SK-N-SH (cell line): ENCODE results near the gene NHSL1. TPM values are rescaled to one million over a fixed set of nuclear protein-coding genes. Genes with fewer than 3 reads are reported as not detected.

Experiments
- CTCF ChIA-PET: fragments of 300-600, 350-600 bp; formaldehyde crosslinking; extraction: SDS; loops from one replicate; lab custom pipeline; 2021; lab: Yijun Ruan, JAX
- POLR2A ChIA-PET: fragments of 350-600 bp; sonication (Branson Sonifier 250); formaldehyde crosslinking; extraction: SDS; loops from one replicate; lab custom pipeline; 2020; ENCODE audit warnings: antibody characterized with exemption, inconsistent platforms; lab: Yijun Ruan, JAX
- DNase-seq: peaks from one replicate; pipeline ENCODE4 v3.0.0; 2012
- H2AFZ ChIP-seq: fragments of 200-600 bp; sonication (generic); 2 replicates; pipeline ENCODE4 v1.8.1; 2016; ENCODE audit warnings: antibody characterized with exemption, mild to moderate bottlenecking, low read depth
- H3F3A ChIP-seq: fragments of 200-600 bp; sonication (generic); replicated peaks from 2 replicates; pipeline ENCODE3; 2016; ENCODE audit warnings: antibody characterized with exemption, mild to moderate bottlenecking; ENCODE audit not compliant: insufficient read depth
- H3K27ac ChIP-seq, 2 experiments: fragments of 200-500 bp in 1 of 2; fragments of 200-600 bp in 1 of 2; sonication (Bioruptor generic) in 1 of 2; sonication (generic), shearing (Covaris generic) in 1 of 2; 2 replicates each; pipeline versions ENCODE4 v1.5.1 to v1.6.1; 2014 to 2016; ENCODE audit warnings: low read depth in 2 of 2, inconsistent platforms in 1 of 2, low read length in 1 of 2, mild to moderate bottlenecking in 1 of 2, mixed read lengths in 1 of 2
- H3K27me3 ChIP-seq: fragments of 200-600 bp; sonication (generic), shearing (Covaris generic); 2 replicates; pipeline ENCODE4 v1.6.1; 2016; ENCODE audit warnings: mixed run types; ENCODE audit not compliant: insufficient read depth
- H3K36me3 ChIP-seq, 2 experiments: fragments of 200-500 bp in 1 of 2; fragments of 200-600 bp in 1 of 2; sonication (Bioruptor generic) in 1 of 2; sonication (generic) in 1 of 2; replicated peaks in 1 of 2; 2 replicates each; pipeline versions ENCODE3 to v1.5.1; 2014 to 2016; ENCODE audit warnings: low read length in 1 of 2, mild to moderate bottlenecking in 1 of 2; ENCODE audit not compliant: insufficient read depth in 2 of 2, control insufficient read depth in 1 of 2
- H3K4me1 ChIP-seq, 2 experiments: fragments of 200-500 bp in 1 of 2; fragments of 200-600 bp in 1 of 2; sonication (Bioruptor generic) in 1 of 2; sonication (generic), shearing (Covaris generic) in 1 of 2; 2 replicates each; pipeline versions ENCODE4 v1.5.1 to v1.6.1; 2014 to 2016; ENCODE audit warnings: low read depth in 1 of 2, low read length in 1 of 2, mixed run types in 1 of 2; ENCODE audit not compliant: insufficient read depth in 2 of 2, control insufficient read depth in 1 of 2
- H3K4me2 ChIP-seq: fragments of 200-600 bp; sonication (generic), shearing (Covaris generic); 2 replicates; pipeline ENCODE4 v1.6.1; 2017; ENCODE audit warnings: mixed run types
- H3K4me3 ChIP-seq, 2 experiments: fragments of 200-500 bp in 1 of 2; fragments of 200-600 bp in 1 of 2; sonication (Bioruptor generic) in 1 of 2; sonication (generic), shearing (Covaris generic) in 1 of 2; 2 replicates each; pipeline versions ENCODE4 v1.5.1 to v1.8.1; 2014 to 2016; ENCODE audit warnings: low read depth in 2 of 2, inconsistent platforms in 1 of 2, low read length in 1 of 2, mild to moderate bottlenecking in 1 of 2, mixed read lengths in 1 of 2, moderate library complexity in 1 of 2
- H3K79me2 ChIP-seq: fragments of 200-600 bp; sonication (generic); 2 replicates; pipeline ENCODE4 v1.8.1; 2017; ENCODE audit warnings: mild to moderate bottlenecking; ENCODE audit not compliant: insufficient read depth
- H3K9ac ChIP-seq: fragments of 200-600 bp; sonication (generic); 2 replicates; pipeline ENCODE4 v1.6.1; 2017; ENCODE audit warnings: mixed run types
- H3K9me2 ChIP-seq: fragments of 200-600 bp; sonication (generic); 2 replicates; pipeline ENCODE4 v1.6.1; 2017; ENCODE audit warnings: mixed run types
- H3K9me3 ChIP-seq: fragments of 200-600 bp; sonication (generic); 2 replicates; pipeline ENCODE4 v1.6.1; 2017; ENCODE audit warnings: mixed run types, mild to moderate bottlenecking, moderate library complexity
- H4K20me1 ChIP-seq: fragments of 200-600 bp; sonication (generic); 2 replicates; pipeline ENCODE4 v1.6.1; 2017; ENCODE audit warnings: mild to moderate bottlenecking, mixed run types; ENCODE audit not compliant: insufficient read depth
- ELF1 ChIP-seq: IDR thresholded peaks from 2 replicates; pipeline ENCODE4 v1.4.0; 2012
- EZH2phosphoT487 ChIP-seq: fragments of 200-600 bp; sonication (generic); IDR thresholded peaks from 2 replicates; pipeline ENCODE4 v1.6.1; 2017; ENCODE audit warnings: low read depth, mixed run types, mild to moderate bottlenecking, antibody characterized with exemption, moderate library complexity, borderline replicate concordance
- FOSL2 ChIP-seq: IDR thresholded peaks from 2 replicates; pipeline ENCODE4 v1.4.0; 2012; ENCODE audit warnings: low read depth, mild to moderate bottlenecking, moderate library complexity, borderline replicate concordance
- FOXJ3 ChIP-seq: sonication (generic); formaldehyde crosslinking; IDR thresholded peaks from 2 replicates; pipeline ENCODE4 v1.5.1; 2020; ENCODE audit warnings: mild to moderate bottlenecking, missing genetic modification reagents
- FOXM1 ChIP-seq: IDR thresholded peaks from 2 replicates; pipeline ENCODE4 v1.4.0; 2012; ENCODE audit warnings: low read depth, mild to moderate bottlenecking
- GABPA ChIP-seq: IDR thresholded peaks from 2 replicates; pipeline ENCODE4 v1.4.0; 2012; ENCODE audit warnings: low read depth, mild to moderate bottlenecking
- MEF2A ChIP-seq: IDR thresholded peaks from 2 replicates; pipeline ENCODE4 v1.4.0; 2012; ENCODE audit warnings: low read depth, borderline replicate concordance
- NFIC ChIP-seq: IDR thresholded peaks from 2 replicates; pipeline ENCODE4 v1.4.0; 2012; ENCODE audit warnings: borderline replicate concordance
- PBX3 ChIP-seq: IDR thresholded peaks from 2 replicates; pipeline ENCODE4; 2012
- RCOR1 ChIP-seq: fragments of 150-350 bp; IDR thresholded peaks from 2 replicates; pipeline ENCODE4 v1.6.1; 2017; ENCODE audit warnings: antibody characterized with exemption, low read length
- RFX5 ChIP-seq: IDR thresholded peaks from 2 replicates; pipeline ENCODE4 v1.6.1; 2012; ENCODE audit warnings: mild to moderate bottlenecking, improper control_type of control experiment, low read length
- RXRA ChIP-seq: IDR thresholded peaks from 2 replicates; pipeline ENCODE4 v1.4.0; 2012; ENCODE audit warnings: low read depth, mild to moderate bottlenecking, borderline replicate concordance
- SIN3A ChIP-seq: IDR thresholded peaks from 2 replicates; pipeline ENCODE4 v1.6.1; 2012; ENCODE audit warnings: low read depth, mild to moderate bottlenecking, low read length, moderate library complexity, borderline replicate concordance
- SMC3 ChIP-seq: IDR thresholded peaks from 2 replicates; pipeline ENCODE4 v1.6.1; 2012; ENCODE audit warnings: low read depth, low read length, improper control_type of control experiment
- TAF1 ChIP-seq: IDR thresholded peaks from 2 replicates; pipeline ENCODE4 v1.6.1; 2012; ENCODE audit warnings: low read depth, mild to moderate bottlenecking, low read length, moderate library complexity, borderline replicate concordance
- TCF12 ChIP-seq: IDR thresholded peaks from 2 replicates; pipeline ENCODE4 v1.4.0; 2012
- USF2 ChIP-seq: fragments of 150-350 bp; IDR thresholded peaks from 2 replicates; pipeline ENCODE4 v1.6.1; 2017; ENCODE audit warnings: antibody characterized with exemption, low read length, low read depth, borderline replicate concordance
- WGBS: methylation state at CpG from one replicate; pipeline ENCODE4 v1.1.6; 2017; ENCODE audit warnings: low lambda C conversion rate; 5-methylcytosine and 5-hydroxymethylcytosine counted together
- polyA plus RNA-seq, 3 experiments: library from polyadenylated mRNA; depleted of rRNA; stranded (reverse); fragments of >200 nt; gene quantifications; 2 replicates each; pipeline ENCODE4 v1.2.3, GENCODE V29; 2012
- TF ChIP-seq, protein P1 (sequence below): IDR thresholded peaks from 2 replicates; pipeline ENCODE4 v1.4.0; 2012; ENCODE audit warnings: low read depth, borderline replicate concordance
- TF ChIP-seq, protein P2 (sequence below): fragments of 150-350 bp; IDR thresholded peaks from 2 replicates; pipeline ENCODE4 v1.6.1; 2016; ENCODE audit warnings: mild to moderate bottlenecking, low read depth, low read length
- TF ChIP-seq, protein P3 (sequence below): fragments of 200-600 bp; sonication (generic); IDR thresholded peaks from 2 replicates; pipeline ENCODE4 v1.6.1; 2017; ENCODE audit warnings: antibody characterized with exemption, mild to moderate bottlenecking, moderate library complexity

The NHSL1 gene
- polyA plus RNA-seq, 1 of the 3 experiments (the other 2 are of a cell fraction), result under 0.01 TPM

DNA sequence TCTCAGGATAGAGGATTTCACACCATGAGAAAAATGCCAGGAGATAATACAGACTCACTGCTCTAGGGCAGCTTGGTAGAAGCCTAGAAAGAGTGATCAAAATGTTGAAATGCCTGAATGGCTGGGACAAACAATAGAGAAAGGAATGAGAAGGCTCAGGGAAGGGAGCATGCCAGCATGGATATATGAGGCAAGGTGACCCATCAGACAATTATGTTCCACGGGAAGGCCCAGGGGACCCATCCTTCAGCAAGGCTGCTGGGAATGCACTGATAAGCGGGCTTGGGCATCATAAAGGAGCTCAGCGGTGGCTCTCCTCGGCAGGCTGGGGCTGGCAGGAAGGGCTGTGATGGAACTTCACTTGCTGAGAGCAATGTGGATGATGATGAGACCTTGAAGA is 83.1 kb downstream of the NHSL1 start:
- no peak overlapping the region for H3K9ac ChIP-seq
- no peak for TF ChIP-seq RFX5
- no peak for TF ChIP-seq FOSL2
- no peak for TF ChIP-seq FOXM1
- no peak for TF ChIP-seq SMC3
- no peak for TF ChIP-seq NFIC
- no peak for TF ChIP-seq TAF1
- TF ChIP-seq FOXJ3 (CRISPR knock-in tag), result no peak
- no peak for TF ChIP-seq USF2
- no peak for TF ChIP-seq SIN3A
- TF ChIP-seq RXRA, result no peak
- TF ChIP-seq EZH2phosphoT487, result no peak
- TF ChIP-seq, protein P1, sequence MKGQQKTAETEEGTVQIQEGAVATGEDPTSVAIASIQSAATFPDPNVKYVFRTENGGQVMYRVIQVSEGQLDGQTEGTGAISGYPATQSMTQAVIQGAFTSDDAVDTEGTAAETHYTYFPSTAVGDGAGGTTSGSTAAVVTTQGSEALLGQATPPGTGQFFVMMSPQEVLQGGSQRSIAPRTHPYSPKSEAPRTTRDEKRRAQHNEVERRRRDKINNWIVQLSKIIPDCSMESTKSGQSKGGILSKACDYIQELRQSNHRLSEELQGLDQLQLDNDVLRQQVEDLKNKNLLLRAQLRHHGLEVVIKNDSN, result no peak
- no peak for TF ChIP-seq TCF12
- TF ChIP-seq PBX3, result no peak
- no peak for TF ChIP-seq MEF2A
- ChIA-PET CTCF (interaction anchor here (0.6 to 1.6 kb wide), 3 partner anchors 12 to 76 kb away, joined by 3 to 7 read pairs (median 3); partner anchors contain the start of gene HEBP2), POLR2A (no interaction called here)
- 45% methylated on average over 1 of the region's 4 CpGs for WGBS
- no peak overlapping the region for H3K4me3 ChIP-seq
- H4K20me1 ChIP-seq, result no peaks in the 10 kb centered on the region
- H3K27ac ChIP-seq, result no peak overlapping the region
- no peaks in the 10 kb centered on the region for H3K4me1 ChIP-seq
- H3K4me2 ChIP-seq, result no peak overlapping the region
- H3K36me3 ChIP-seq, result peaks cover 0 to 7% of the 10 kb centered on the region in 2 experiments
- no peak for DNase-seq
- no peaks in the 10 kb centered on the region for H3K9me2 ChIP-seq
- H3F3A ChIP-seq, result no peaks in the 10 kb centered on the region
- H2AFZ ChIP-seq, result no peak overlapping the region
- no peaks in the 10 kb centered on the region for H3K79me2 ChIP-seq
- no peaks in the 10 kb centered on the region for H3K9me3 ChIP-seq
- H3K27me3 ChIP-seq, result no peaks in the 10 kb centered on the region

DNA sequence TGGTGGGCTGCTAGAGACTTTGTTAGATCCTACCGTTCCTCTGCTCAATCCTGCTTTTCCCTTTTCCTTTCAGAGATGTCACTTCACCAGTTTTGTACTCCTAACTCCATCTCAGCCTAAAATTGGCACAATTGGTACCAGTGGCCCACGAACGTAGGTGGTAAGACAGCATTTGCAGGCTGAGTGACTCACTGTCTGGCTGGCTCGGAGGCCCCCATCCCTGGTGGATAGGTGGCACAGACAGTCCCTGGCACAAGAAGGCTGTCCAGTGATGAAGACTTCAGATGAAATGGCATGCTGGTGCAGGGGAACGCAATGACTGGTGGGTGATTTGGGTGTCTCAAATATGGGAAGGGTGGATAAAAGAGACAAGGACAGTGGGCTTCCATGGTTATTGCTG is 84.2 kb downstream of the NHSL1 start:
- Histone ChIP-seq H3F3A (peaks cover 3% of the 10 kb centered on the region), H3K9me2 (no peaks in the 10 kb centered on the region), H2AFZ (no peak overlapping the region), H3K79me2 (no peaks in the 10 kb centered on the region), H3K9ac (no peak overlapping the region), H3K27me3 (no peaks in the 10 kb centered on the region), H3K4me2 (no peak overlapping the region), H4K20me1 (0 out of 2 replicates have a peak, but pooled peaks cover 3% of the 10 kb centered on the region), H3K27ac (no peak overlapping the region), H3K4me3 (no peak overlapping the region), H3K36me3 (peaks cover 0 to 7% of the 10 kb centered on the region in 2 experiments), H3K4me1 (no peaks in the 10 kb centered on the region), H3K9me3 (no peaks in the 10 kb centered on the region)
- DNase-seq, result no peak
- POLR2A ChIA-PET, result no interaction called here
- WGBS, result 83% methylated on average over 4 of the region's 5 CpGs
- CTCF ChIA-PET, result interaction anchor here (1.7 kb wide), 1 partner anchor 11 kb away, joined by 8 read pairs; the partner anchor contains the start of gene HEBP2
- TF ChIP-seq, protein P2, sequence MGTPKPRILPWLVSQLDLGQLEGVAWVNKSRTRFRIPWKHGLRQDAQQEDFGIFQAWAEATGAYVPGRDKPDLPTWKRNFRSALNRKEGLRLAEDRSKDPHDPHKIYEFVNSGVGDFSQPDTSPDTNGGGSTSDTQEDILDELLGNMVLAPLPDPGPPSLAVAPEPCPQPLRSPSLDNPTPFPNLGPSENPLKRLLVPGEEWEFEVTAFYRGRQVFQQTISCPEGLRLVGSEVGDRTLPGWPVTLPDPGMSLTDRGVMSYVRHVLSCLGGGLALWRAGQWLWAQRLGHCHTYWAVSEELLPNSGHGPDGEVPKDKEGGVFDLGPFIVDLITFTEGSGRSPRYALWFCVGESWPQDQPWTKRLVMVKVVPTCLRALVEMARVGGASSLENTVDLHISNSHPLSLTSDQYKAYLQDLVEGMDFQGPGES, result no peak
- TF ChIP-seq GABPA, result no peak
- no peak for TF ChIP-seq ELF1
- TF ChIP-seq, protein P1, result no peak
- TF ChIP-seq SMC3, result no peak
- TF ChIP-seq RFX5, result no peak
- TF ChIP-seq FOXM1, result no peak
- TF ChIP-seq RXRA, result no peak
- no peak for TF ChIP-seq NFIC
- TF ChIP-seq, protein P3, sequence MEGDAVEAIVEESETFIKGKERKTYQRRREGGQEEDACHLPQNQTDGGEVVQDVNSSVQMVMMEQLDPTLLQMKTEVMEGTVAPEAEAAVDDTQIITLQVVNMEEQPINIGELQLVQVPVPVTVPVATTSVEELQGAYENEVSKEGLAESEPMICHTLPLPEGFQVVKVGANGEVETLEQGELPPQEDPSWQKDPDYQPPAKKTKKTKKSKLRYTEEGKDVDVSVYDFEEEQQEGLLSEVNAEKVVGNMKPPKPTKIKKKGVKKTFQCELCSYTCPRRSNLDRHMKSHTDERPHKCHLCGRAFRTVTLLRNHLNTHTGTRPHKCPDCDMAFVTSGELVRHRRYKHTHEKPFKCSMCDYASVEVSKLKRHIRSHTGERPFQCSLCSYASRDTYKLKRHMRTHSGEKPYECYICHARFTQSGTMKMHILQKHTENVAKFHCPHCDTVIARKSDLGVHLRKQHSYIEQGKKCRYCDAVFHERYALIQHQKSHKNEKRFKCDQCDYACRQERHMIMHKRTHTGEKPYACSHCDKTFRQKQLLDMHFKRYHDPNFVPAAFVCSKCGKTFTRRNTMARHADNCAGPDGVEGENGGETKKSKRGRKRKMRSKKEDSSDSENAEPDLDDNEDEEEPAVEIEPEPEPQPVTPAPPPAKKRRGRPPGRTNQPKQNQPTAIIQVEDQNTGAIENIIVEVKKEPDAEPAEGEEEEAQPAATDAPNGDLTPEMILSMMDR, result no peak
- TF ChIP-seq USF2, result no peak
- TF ChIP-seq RCOR1, result no peak
- TF ChIP-seq EZH2phosphoT487, result no peak
